KBM-7 (cell line): ENCODE measurements around the gene SLC5A4.
"Not testable (repeated sequence)": the region's sequence is repeated elsewhere in the genome, so short reads cannot be mapped to it uniquely, and the experiment has no call there.

ENCODE experiments used
- DNase-seq: peaks from one replicate; pipeline ENCODE4 v3.0.0-alpha.2; 2015
- in situ Hi-C: fragments of 300-500 bp; cut with MboI; formaldehyde crosslinking; loops from 2 replicates; pipeline ENCODE4 v1.14.3; 2020; ENCODE audit warnings: low sequenced_read_pairs, low pct_unique_long_range_greater_than_20kb, mixed read lengths

The SLC5A4 gene

GRCh38 chr22:32203181-32204039, 51.7 kb downstream of the SLC5A4 start:
- no peak for DNase-seq

DNA sequence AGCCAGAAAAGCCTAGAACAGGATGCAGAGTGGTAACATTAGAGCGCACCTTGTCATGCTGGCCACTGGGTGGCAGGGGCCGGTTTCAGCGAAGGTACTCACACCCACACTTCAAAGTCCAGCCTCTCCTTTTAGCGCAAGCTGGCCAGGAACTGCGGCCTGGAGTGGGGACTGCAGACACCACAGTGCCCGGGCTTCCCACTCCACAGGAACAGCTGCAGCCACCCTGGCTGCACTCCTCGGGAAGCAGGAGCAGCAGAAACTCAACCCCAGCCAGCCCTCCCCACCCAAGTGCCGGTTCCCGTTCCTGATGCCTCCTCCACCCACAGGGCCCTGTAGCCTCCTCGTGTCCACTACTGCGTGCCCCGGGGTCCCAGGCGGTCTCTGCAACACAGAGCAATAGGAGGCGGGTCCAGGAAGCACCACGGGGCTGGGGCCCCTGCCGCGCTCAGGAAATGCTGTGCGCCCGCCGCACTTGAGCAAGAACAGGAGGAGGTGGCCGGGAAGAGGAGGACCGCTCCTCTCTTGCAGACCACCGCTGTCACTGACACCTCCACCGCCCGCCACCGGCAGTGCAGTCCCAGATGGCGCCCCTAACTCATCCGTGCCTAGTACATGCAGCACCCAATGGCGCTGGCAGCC, 52.5 kb downstream of the SLC5A4 start:
- peak; percentile 50 for DNase-seq
- in situ Hi-C loops, result no loop called here

More at GRCh38 chr22:32203181-32204039, 51.7 kb downstream of the SLC5A4 start:
- in situ Hi-C loops, result no loop called here

DNA sequence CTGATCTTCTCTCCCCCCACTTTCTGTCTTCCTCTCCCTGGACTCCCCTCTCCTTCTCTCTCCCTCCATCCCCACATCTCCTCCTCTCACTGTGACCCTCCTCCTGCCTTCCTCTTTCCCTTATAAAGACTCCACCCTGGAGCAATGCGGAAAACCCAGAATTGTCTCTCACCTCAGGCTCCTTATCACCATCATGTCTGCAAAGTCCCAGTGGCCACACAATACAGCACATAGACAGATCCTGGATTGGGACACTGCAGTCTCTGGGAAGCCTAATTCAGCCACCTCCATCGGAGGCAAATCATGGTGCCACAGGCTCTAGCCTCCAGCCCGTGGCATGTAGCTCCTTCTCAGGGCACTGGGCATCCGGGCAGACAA, 53.0 kb downstream of the SLC5A4 start:
- in situ Hi-C loops, result no loop called here

GRCh38 chr22:32200752-32201151, 54.4 kb downstream of the SLC5A4 start:
- peak; percentile 29 for DNase-seq

More for the DNA sequence above, 53.0 kb downstream of the SLC5A4 start:
- no peak for DNase-seq

DNA sequence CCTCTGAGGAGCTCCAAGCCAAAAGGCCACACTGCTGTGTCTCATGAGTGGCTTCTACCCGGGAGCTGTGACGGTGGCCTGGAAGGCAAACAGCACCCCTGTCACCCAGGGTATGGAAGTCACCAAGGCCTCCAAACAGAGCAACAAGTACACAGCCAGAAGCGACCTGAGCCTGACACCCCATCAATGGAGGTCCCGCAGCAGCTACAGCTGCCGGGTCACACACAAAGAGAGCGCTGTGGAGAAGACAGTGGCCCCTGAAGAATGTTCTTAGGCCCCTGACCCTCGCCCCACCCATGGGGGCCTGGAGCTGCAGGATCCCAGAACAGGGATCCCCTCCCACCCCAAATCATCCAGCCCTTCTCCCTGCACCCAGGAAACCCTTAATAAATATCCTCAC, 55.2 kb downstream of the SLC5A4 start:
- in situ Hi-C loops, result no loop called here
- no peak for DNase-seq

More at GRCh38 chr22:32200752-32201151, 54.4 kb downstream of the SLC5A4 start:
- in situ Hi-C loops, result no loop called here

GRCh38 chr22:32199341-32199740, 55.8 kb downstream of the SLC5A4 start:
- in situ Hi-C loops, result no loop called here
- DNase-seq, result no peak

GRCh38 chr22:32197553-32198226, 57.5 kb downstream of the SLC5A4 start:
- in situ Hi-C loops, DNase-seq: not testable (repeated sequence)

DNA sequence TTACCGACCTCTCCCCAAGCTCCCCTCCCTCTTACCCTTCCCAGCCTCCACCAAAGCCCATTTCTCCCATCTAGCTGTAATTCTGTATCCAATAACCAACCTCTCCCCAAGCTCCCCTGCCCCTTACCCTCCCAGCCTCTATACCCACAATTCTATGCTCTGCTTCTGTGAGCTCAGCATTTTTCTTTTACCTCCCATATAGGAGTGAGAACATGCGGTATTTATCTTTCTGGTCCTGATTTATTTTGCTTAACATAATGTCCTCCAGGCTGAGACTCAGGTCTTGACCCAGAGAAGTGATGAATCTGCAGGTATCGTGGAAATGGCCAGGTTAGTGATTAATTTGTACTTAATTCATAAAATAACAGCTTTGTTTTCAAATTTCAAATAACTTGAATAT, 59.2 kb downstream of the SLC5A4 start:
- in situ Hi-C loops, DNase-seq: not testable (repeated sequence)

GRCh38 chr22:32193346-32193745, 61.8 kb downstream of the SLC5A4 start:
- in situ Hi-C loops, result not testable (repeated sequence)

GRCh38 chr22:32191021-32191420, 64.1 kb downstream of the SLC5A4 start:
- DNase-seq, in situ Hi-C loops: not testable (repeated sequence)

More at GRCh38 chr22:32193346-32193745, 61.8 kb downstream of the SLC5A4 start:
- DNase-seq, result not testable (repeated sequence)

DNA sequence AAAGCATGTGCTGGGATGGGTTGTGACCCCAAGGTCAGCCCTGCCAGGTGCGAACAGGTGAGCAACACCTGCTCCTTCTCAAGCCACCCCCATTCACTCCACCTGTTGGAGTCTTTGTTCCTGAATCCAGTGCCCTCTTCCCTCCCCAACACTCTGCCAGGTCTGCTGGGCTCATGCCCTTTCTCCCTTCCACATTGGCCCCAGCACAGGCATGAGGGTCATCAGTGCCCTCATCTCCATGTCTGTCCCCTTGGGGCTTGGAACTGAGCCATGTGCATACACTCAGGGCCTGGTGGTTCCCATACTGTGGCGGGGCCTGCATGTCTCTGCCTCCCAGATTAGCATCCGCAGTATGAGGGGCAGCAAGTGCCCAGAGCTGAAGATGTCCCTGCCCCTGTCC, 69.3 kb downstream of the SLC5A4 start:
- in situ Hi-C loops, result no loop called here
- no peak for DNase-seq

DNA sequence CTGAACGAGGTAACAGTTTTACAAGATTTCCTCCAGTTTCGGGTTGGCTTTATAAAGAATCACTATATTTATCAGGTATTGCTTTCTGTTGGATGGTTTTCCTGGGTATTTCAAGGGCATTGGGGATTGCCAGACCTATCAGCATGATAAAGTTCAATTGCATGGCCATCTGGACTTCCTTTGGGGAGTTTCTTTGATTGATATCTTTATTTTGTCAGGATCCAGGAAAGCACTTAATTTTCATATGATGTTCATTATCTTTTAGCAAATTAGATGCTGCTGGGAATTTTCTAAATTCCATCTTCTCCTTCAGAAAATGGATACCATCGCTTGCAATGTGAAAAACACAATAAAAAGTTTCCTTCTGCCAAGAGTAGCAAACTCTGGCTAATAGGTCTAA, 71.5 kb downstream of the SLC5A4 start:
- in situ Hi-C loops, result no loop called here
- no peak for DNase-seq

- in situ Hi-C loops, result no loop called here
- DNase-seq, result no peak
Measured at GRCh38 chr22:32181043-32181442, 74.1 kb downstream of the SLC5A4 start.

GRCh38 chr22:32177221-32177765, 77.9 kb downstream of the SLC5A4 start:
- peak; percentile 13 for DNase-seq
- in situ Hi-C loops, result no loop called here

DNA sequence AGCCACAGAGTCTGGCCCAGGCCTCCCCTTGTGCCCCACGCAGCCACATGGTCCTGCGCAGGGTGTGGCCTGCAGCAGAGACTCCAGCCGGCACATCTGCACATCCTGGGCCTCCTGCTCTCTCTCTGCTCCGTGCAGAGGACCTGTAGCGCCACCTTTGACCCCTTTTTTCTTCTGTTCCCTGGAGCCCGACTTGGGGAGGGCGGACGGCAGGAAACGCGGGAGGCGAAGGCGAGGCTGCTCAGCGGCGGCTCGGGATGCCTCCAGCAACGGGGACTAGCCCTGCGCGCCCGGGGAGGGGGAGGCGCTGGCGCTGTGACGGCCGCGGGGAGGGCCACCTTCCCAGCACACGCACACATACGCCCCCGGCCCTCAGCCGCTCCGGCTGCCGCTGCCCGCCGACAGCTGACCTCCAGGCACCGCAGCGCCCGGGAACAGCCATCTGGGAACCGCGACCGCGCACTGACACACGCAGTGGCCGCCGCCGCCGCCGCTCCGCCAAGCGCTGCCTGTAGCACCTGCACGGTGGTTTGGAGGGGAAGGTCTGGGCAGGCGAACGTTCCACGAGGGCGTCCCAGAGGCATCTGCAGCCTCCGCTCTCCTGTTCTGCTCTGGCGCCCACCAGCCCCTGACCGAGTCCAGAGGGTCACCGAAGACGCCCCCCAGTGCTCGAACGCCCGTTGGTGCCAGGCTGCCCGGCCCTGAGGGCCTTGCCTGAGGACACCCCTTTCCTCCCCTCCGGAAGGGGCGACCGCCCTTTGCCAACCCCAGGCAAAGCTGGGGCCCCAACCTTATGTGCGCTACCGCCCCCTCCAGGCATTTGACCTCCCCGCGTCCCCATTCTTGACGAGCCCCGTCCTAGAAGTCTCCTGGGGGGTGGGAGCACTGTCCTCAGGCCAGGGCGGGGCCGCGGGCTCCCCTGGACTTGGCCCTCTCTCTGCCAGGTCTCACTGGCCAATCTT, 79.2 kb downstream of the SLC5A4 start:
- no peak for DNase-seq
- in situ Hi-C loops, result no loop called here

DNA sequence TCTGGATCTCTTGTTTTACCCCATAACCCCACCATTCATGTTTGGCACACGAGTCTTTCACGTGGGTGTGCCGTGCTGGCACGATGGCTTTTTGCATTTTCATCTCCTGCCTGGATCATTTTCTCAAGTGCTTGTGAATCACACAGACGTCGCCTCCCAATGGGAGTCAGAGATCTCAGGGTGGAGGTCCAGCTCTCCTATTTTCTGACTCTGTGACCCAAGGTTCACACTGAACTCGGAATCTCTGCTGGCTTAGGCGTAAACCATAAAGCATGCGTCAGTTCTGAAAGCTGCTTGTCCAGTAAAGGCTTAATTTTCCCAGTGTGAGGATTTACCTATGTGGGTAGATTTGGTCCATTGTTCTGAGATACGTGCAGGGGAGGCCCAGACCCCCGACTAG, 80.0 kb downstream of the SLC5A4 start:
- in situ Hi-C loops, result no loop called here
- DNase-seq, result no peak
